ENCODE measurements around the gene CCDC89. TPM values are rescaled to one million over a fixed set of nuclear protein-coding genes. Genes with fewer than 3 reads are reported as not detected.

The CCDC89 gene
- total and polyA plus RNA-seq, 2 donors (not counting 1 experiment from before 2014, with no cell fraction given), result not detected

DNA sequence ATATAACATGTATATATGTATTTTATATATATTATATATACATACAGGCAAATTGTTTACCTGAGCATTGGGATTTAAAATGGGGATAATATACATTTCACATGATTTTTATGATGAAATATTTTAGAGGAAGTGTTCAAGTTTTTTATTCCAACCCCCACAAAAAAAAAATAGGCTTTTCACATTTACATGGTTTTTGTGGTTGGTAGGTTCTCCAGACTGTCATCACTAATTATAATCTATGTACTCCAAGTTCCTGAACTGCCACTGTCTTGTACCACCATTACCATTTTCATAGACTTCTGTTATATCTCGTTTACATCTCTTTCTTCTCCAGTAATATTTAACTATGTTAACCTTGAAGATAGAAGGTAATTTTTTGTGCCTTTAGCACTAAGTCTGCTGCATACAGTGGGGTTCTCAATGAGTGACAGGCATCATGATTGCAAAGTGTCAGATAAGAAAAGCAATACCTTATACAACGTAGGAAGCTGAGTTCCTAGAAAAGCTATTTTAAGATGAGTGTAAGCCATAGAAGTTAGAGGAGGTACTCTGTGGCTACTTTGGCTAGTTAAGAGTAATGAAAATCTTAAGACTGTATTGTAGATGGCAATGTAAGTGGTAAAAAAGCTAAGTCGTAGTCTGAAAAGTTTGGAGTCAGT lies 33.1 kb downstream of the CCDC89 start:
- CTCF ChIA-PET, result no interaction called here
- Histone ChIP-seq H3K4me1 (ENCODE audit: control insufficient read depth in 2 of 2, insufficient read depth in 2 of 2, low read length in 2 of 2) (peaks cover 6% of the 10 kb centered on the region in 2 donors), H2AFZ (ENCODE audit: insufficient read depth, low read depth, low read length, poor library complexity, severe bottlenecking) (no peak overlapping the region), H3K9me3 (ENCODE audit: control extremely low read depth in 1 of 3, control insufficient read depth in 2 of 3, insufficient read depth in 1 of 3, low read length in 2 of 3) (no peaks in the 10 kb centered on the region), H3K4me3 (ENCODE audit: control extremely low read depth in 1 of 5, extremely low read depth in 1 of 5, insufficient read depth in 1 of 5, low read depth in 2 of 5, low read length in 4 of 5) (no peak overlapping the region), H3K4me2 (replicated peaks; ENCODE audit: low read depth, low read length, poor library complexity, severe bottlenecking) (no peak overlapping the region), H3K27me3 (replicated peaks in 1 of 4; ENCODE audit: control extremely low read depth in 1 of 4, control insufficient read depth in 3 of 4, insufficient read depth in 4 of 4, low read length in 3 of 4) (no peaks in the 10 kb centered on the region), H3K27ac (ENCODE audit: low read length in 2 of 2) (no peak overlapping the region), H4K20me1 (ENCODE audit: control insufficient read depth, insufficient read depth, low read length, poor library complexity, severe bottlenecking) (peaks cover 5% of the 10 kb centered on the region), H3K79me2 (ENCODE audit: control insufficient read depth, insufficient read depth, low read length) (peaks cover 21% of the 10 kb centered on the region), H3K36me3 (replicated peaks in 1 of 2; ENCODE audit: control extremely low read depth in 1 of 2, control insufficient read depth in 1 of 2, extremely low read depth in 1 of 2, insufficient read depth in 2 of 2, low read length in 1 of 2) (peaks cover 7 to 32% of the 10 kb centered on the region in 2 experiments), H3K9ac (ENCODE audit: low read length) (no peak overlapping the region)
- Mint-ChIP-seq H3K27me3 (no peaks in the 10 kb centered on the region), H3K4me1 (peaks cover 11% of the 10 kb centered on the region), H3K9me3 (ENCODE audit: insufficient read depth) (no peaks in the 10 kb centered on the region), H3K4me3 (no peak overlapping the region), H3K27ac (no peak overlapping the region)
- POLR2A ChIA-PET, result no interaction called here
- no peak for TF ChIP-seq EZH2 (IDR thresholded peaks at IDR 0.05; ENCODE audit: borderline replicate concordance, insufficient read depth, low read depth, low read length, poor library complexity, severe bottlenecking)
- TF ChIP-seq, protein P1, sequence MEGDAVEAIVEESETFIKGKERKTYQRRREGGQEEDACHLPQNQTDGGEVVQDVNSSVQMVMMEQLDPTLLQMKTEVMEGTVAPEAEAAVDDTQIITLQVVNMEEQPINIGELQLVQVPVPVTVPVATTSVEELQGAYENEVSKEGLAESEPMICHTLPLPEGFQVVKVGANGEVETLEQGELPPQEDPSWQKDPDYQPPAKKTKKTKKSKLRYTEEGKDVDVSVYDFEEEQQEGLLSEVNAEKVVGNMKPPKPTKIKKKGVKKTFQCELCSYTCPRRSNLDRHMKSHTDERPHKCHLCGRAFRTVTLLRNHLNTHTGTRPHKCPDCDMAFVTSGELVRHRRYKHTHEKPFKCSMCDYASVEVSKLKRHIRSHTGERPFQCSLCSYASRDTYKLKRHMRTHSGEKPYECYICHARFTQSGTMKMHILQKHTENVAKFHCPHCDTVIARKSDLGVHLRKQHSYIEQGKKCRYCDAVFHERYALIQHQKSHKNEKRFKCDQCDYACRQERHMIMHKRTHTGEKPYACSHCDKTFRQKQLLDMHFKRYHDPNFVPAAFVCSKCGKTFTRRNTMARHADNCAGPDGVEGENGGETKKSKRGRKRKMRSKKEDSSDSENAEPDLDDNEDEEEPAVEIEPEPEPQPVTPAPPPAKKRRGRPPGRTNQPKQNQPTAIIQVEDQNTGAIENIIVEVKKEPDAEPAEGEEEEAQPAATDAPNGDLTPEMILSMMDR (IDR thresholded peaks at IDR 0.05), result no peak
- ATAC-seq (ENCODE audit: low read depth), result no peak
- intact Hi-C loops (cut with micrococcal nuclease), result no loop called here
- DNase-seq, result no peak
- no CpG with 5 or more reads among the region's 3 CpGs for WGBS (ENCODE audit: insufficient coverage)

DNA sequence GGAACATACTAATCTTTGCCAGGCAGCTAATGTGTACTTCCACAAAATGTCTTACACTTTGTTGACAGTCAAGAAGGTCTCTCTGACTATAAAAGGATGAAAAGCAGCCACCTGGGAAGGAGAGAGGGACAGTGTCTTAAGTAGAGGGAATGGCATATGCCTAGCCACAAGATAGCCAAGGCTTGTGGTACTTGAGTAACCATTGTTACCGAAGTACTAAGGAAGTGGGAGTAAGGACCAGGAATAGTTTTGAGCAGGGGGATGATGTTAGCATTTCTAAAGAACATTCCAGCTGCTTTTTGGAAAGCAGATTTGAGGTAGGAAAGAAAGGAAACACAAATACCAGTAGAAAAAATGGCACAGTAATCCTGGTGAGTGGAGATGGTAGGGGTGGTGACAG lies 34.9 kb downstream of the CCDC89 start:
- H3K36me3 ChIP-seq (replicated peaks in 1 of 2; ENCODE audit: control extremely low read depth in 1 of 2, control insufficient read depth in 1 of 2, extremely low read depth in 1 of 2, insufficient read depth in 2 of 2, low read length in 1 of 2), result peaks cover 7 to 15% of the 10 kb centered on the region in 2 experiments
- intact Hi-C loops (cut with micrococcal nuclease), result no loop called here
- H2AFZ ChIP-seq (ENCODE audit: insufficient read depth, low read depth, low read length, poor library complexity, severe bottlenecking), result no peak overlapping the region
- POLR2A ChIA-PET, result no interaction called here
- H3K27me3 ChIP-seq (replicated peaks in 1 of 4; ENCODE audit: control extremely low read depth in 1 of 4, control insufficient read depth in 3 of 4, insufficient read depth in 4 of 4, low read length in 3 of 4), result no peaks in the 10 kb centered on the region
- no peak overlapping the region for H3K4me3 ChIP-seq (ENCODE audit: control extremely low read depth in 1 of 5, extremely low read depth in 1 of 5, insufficient read depth in 1 of 5, low read depth in 2 of 5, low read length in 4 of 5)
- no peaks in the 10 kb centered on the region for H3K9me3 Mint-ChIP-seq (ENCODE audit: insufficient read depth)
- CTCF ChIA-PET, result no interaction called here
- H3K79me2 ChIP-seq (ENCODE audit: control insufficient read depth, insufficient read depth, low read length), result peaks cover 33% of the 10 kb centered on the region
- peaks cover 5% of the 10 kb centered on the region for H4K20me1 ChIP-seq (ENCODE audit: control insufficient read depth, insufficient read depth, low read length, poor library complexity, severe bottlenecking)
- no peak overlapping the region for H3K9ac ChIP-seq (ENCODE audit: low read length)
- peaks cover 12 to 13% of the 10 kb centered on the region in 2 donors for H3K4me1 ChIP-seq (ENCODE audit: control insufficient read depth in 2 of 2, insufficient read depth in 2 of 2, low read length in 2 of 2)
- WGBS (ENCODE audit: insufficient coverage), result 100% methylated on average over 1 of the region's 1 CpG
- ATAC-seq (ENCODE audit: low read depth), result no peak
- TF ChIP-seq, protein P1 (IDR thresholded peaks at IDR 0.05), result no peak
- no peak for TF ChIP-seq EZH2 (IDR thresholded peaks at IDR 0.05; ENCODE audit: borderline replicate concordance, insufficient read depth, low read depth, low read length, poor library complexity, severe bottlenecking)
- peaks cover 20% of the 10 kb centered on the region for H3K4me1 Mint-ChIP-seq
- no peaks in the 10 kb centered on the region for H3K9me3 ChIP-seq (ENCODE audit: control extremely low read depth in 1 of 3, control insufficient read depth in 2 of 3, insufficient read depth in 1 of 3, low read length in 2 of 3)
- no peak overlapping the region for H3K4me2 ChIP-seq (replicated peaks; ENCODE audit: low read depth, low read length, poor library complexity, severe bottlenecking)
- no peaks in the 10 kb centered on the region for H3K27me3 Mint-ChIP-seq
- H3K4me3 Mint-ChIP-seq, result no peak overlapping the region
- H3K27ac ChIP-seq (ENCODE audit: low read length in 2 of 2), result no peak overlapping the region
- DNase-seq, result no peak
- no peak overlapping the region for H3K27ac Mint-ChIP-seq
